GM19397 (cell line): ENCODE measurements around the gene ATP1B3.
"Not testable (repeated sequence)": the region's sequence is repeated elsewhere in the genome, so short reads cannot be mapped to it uniquely, and the experiment has no call there.

Source experiments
- ATAC-seq: cut with Tn5 transposase; IDR thresholded peaks from one replicate; pipeline ENCODE4 v1.9.1; 2021; ENCODE audit warnings: mild to moderate bottlenecking, moderate library complexity; ENCODE audit not compliant: unreplicated experiment

ATP1B3 gene

DNA sequence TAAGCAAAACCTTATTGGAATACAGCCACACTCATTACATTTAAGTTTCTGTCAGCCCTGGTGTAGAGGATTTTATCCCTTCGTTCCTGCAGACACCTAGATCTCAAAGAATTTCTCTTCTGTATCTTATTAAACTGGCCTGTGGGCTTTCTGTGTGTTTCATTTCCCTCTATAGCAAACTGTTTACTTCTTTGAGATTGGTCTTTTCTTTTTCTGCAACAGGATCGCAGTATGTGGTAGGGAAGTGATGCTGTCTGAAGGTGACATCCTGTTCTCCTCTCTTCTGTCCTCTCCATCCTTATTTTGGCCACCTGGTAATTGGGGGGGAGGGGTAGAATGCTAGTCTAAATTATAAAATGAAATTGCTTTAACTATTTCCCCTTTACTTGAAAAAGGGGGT lies 25.5 kb downstream of the ATP1B3 start:
- no peak for ATAC-seq

DNA sequence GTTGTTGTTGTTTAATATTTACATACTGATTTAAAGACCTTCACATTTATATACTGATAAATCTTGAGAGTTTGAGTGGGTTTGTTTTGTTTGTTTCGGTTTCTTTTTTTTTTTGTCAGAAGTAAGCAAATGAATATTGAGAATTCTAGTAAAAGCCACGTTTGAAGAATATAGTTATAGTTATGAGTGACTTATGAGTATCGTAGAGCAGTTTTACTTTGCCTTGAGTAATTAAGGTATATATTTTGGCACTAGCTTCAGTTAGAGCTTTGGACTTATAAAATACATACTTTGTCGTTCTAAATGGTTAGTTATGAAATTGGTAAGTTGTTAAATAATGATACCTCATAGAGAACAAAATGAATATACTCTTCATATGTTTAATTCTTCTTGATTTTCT lies 27.8 kb downstream of the ATP1B3 start:
- no peak for ATAC-seq

DNA sequence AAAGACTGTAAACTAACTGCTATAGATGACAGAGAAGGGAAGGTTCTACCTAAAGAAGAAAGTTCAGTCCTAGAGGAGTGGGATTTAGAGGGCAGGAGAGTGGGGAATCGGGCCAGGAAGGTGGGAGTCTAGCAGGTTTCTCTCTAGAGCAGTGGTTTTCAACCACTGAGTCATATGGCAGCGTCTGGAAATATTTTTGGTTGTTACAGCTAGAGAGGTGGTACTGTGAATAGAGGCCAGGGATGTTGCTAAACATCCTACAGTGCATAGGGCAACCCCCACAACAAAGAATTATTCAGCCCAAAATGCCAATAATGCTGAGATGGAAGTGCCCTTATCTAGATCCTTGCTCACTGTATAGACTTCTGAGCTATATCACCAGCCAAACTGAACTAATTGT lies 28.7 kb downstream of the ATP1B3 start:
- no peak for ATAC-seq

DNA sequence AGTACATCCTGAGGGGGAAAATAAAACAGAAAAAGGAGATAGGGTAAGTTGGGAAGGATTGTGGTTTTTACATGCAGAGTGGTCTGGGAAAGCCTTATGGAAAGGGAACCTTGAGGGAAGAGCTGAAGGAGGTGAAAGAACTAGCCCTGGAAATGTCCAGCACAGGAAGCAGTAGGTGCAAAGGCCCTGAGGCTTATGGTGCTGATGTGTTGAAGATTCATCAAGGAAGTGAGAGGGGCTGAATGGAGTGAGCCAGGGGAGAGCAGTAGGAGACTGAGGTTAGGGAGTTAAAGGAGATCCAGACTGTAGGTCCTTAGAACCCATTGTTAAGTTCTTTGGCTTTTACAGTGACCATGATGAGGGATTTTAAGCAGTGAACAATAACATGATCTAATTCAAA lies 33.0 kb downstream of the ATP1B3 start:
- ATAC-seq, result no peak

DNA sequence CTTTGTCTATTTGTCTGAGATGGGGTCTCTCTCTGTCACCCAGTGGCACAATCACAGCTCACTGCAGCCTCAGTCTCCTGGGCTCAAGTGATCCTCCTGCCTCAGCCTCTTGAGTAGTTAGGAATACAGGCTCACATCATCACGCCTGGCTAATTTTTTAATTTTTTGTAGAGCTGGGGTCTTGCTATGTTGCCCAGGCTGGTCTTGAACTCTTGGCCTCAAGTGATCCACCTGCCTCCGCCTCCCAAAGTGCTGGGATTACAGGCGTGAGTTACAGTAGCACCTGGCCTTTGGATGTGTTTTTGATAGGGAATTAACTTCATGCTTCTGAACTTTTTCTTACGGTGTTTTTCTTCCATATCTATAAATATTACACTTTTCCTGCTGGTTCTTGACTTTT lies 33.5 kb downstream of the ATP1B3 start:
- ATAC-seq, result not testable (repeated sequence)

DNA sequence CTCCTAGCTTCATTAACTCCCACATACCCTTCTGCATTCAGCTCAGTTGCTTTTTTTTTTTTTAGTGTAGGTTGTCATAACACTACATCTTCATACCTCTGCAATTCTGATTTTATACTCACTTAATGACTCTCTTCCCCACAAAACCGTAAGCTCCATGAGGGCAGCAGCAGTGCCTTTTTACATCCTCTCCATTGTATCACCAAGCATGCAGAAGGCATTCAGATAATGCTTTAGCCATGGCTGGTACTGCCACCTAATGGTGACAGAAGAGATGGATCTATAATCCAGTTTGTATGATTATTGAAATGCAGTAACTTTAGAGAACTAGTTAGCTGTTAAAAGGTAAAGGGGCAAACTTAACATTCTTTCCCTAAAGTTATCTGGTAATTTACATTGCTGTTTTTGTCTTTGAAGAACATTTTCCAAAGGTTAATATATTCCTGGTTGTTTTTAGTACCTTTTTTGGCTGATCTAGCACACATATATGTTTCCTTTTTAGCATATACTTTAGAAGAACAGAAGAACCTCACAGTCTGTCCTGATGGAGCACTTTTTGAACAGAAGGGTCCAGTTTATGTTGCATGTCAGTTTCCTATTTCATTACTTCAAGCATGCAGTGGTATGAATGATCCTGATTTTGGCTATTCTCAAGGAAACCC lies 36.8 kb downstream of the ATP1B3 start:
- ATAC-seq, result no peak

DNA sequence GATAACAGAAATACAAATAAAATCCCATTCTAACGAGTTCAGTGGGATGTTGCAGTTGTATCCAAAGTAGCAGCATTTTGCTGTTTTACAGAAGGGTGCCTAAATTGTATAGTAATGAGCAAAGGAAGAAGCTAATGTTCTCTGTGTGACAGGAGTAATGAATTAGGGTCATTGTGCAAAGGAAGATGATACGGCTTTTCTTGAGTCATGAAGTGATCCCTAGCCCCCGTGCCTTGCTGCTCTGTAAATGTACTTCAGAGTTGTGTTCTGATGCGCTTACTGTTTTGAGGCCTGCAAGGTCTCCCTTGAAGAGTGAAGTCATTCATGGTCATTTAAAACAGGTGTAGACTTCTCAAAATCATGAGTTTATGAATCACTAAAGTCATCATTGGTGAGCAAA lies 37.9 kb downstream of the ATP1B3 start:
- no peak for ATAC-seq

DNA sequence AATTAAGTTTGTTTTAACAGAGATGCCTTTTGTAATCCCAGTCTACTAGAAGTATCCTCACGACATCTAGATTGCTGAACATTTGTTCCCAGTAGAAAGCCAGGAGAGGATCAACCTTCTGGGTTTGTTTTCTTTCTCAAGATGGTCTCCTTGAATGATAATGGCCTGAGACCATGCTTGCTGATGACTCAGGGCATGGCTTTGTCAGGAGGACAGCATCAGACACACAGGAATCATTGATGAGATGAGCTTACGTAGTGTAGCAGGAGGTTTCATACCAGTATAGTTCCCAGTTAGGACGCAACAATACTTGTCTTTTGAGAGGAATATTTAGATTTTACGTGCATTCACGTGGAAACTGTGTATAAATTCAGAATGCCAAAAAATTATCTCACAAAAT lies 38.6 kb downstream of the ATP1B3 start:
- no peak for ATAC-seq

DNA sequence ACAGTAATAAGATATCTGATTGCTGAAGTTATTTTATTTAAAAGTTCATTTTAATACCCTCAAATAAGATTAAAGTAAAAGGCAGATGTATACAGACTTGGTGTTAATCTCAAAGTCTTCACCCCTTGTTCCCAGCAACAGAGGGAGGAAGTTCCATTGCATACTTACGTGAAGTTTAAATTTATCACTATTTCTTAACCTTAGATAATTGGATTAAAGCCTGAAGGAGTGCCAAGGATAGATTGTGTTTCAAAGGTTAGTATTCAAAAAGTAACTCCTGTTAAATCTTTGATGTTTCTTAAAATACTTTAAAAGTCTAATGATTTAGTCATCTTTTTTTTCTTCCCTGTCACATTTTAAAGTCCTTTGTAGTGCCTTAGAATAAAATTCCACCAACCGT lies 39.3 kb downstream of the ATP1B3 start:
- ATAC-seq, result no peak

DNA sequence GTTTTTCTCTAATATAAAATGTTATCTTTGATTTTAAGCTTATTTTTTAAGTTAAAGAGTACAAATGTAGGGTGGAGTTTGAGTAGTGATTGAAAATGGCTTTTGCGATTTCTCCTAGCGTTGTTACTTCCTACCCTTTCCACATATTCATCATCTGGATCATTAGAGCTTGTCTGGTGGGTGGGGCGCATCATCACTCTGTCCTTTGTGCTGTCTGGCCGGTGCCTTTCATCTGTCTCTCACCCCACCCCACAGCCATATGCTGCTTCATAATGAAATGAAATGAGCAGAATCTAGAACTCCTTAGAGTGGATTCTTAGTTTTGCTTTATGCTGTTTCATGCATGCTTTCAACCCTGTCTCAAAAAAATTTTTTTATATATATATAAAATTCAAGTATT lies 44.3 kb downstream of the ATP1B3 start:
- ATAC-seq, result no peak

DNA sequence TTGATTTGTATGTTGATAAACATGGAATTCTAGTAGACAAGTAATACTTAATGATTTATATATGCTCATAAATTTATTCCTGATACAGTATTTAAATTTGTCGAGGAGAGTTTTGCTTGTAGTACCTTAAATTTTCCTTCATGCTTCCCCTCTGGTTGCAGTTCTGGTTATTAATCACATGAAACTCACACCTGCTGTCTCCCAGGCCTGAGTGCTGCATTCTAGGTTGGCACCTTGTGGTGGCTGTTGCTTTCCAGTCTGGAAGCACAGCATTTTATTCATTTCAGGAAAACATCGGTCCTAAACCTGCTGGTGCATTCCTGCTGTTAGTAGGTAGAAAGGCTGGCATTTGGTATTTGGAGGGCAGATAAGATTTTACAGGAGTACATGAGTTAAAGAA lies 44.9 kb downstream of the ATP1B3 start:
- ATAC-seq, result no peak

DNA sequence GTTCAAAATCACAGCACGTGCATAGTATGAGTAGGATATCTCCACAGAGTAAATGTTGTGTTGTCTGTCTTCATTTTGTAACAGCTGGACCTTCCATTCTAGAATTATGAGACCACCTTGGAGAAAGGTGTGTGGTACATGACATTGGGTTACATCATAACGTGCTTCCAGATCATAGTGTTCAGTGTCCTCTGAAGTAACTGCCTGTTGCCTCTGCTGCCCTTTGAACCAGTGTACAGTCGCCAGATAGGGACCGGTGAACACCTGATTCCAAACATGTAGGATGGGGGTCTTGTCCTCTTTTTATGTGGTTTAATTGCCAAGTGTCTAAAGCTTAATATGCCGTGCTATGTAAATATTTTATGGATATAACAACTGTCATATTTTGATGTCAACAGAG lies 49.2 kb downstream of the ATP1B3 start:
- ATAC-seq, result not testable (repeated sequence)

DNA sequence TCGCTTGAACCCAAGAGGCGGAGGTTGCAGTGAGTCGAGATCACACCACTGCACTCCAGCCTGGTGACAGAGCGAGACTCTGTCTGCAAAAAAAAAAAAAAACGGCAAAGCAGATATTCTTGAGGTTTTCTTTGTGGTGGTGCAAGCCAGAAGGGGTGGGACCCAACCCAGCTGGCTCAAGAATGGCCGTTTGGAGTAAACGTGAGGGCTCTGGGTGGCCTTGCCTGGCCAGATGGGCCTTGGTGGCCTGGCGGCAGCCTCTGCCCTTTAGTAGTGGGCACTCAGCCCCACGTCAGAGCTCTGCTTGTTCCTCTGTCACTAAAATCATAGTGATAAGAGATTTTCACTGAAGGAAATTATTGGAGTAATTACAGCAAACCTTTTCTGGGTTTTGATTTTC lies 50.5 kb downstream of the ATP1B3 start:
- ATAC-seq, result no peak

DNA sequence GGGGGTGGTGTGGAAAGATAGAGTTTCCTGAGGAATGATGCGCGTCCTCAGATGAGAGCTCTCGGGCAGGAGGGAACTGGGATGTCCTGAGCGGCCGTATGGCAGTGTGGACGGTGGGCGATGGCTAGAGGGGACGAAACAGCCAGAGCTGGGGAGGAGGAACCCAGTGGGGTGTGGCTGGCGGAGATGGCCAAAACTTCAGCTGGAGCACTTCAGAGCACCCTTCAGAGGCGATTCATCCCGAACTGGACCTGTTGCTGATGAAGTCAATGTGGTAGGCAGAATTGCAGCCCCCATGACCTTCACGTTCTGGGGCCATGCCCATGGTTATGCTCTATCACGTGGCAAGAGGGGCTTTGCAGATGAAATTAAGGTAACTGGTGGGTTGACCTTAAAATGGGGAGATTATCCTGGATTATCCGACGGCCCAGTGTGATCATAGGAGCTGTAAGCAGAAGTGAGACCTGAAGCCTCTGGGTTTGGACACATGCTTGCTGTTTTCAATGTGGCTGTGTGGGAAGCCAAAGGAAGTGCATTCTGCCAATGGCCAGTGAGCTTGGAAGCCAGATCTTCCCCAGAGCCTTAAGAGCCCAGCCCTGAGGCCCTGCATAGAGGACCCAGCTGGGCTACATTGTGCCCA lies 52.3 kb downstream of the ATP1B3 start:
- no peak for ATAC-seq

DNA sequence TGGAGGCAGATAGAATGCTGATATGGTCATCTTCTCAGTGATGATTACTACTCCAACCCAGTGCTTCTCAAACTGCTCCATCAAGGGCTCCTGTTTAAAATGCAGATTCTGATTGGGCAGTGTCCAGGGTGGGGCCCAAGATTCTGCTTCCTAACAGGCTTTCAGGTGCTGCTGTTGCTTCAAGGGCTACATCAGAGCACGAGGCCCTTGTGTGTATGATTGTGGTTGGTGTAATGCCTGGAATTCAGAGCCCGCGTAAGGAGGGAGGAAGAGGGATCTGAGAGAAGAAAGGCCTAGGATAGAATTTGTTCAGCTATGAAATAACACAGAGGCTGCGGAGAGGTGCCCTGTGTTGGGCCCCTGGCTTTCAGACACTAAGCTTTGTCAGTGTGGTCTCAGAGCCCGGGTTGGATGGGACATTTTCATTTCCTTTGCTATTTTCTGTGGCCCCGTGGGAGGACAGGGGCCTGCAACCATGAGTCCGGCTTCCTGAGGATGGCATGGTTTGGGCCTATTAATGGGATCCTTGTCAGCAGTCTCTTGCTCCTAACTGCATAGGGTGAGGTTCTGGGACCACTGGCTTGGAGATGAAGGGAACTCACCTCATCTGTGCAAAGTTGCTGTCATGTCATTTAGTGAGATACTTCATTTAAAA lies 53.0 kb downstream of the ATP1B3 start:
- ATAC-seq, result no peak

DNA sequence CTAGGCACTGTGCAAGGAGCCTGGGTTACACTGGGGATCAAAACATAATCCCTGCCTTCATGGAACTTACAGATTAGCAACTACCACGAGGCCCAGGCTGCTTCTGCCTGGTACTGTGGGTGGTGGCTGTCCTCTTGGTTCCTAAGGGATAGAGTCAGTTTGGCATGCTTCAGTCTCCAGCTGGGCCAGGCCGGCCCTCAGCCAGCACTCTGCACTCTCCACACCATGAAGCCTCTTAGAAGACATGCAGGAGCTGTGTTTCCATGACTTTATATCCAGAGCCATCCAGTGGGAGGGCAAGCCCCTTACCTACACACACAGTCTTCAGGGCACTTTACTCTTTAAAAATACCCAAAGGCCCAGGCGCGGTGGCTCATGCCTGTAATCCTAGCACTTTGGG lies 54.4 kb downstream of the ATP1B3 start:
- ATAC-seq, result no peak

DNA sequence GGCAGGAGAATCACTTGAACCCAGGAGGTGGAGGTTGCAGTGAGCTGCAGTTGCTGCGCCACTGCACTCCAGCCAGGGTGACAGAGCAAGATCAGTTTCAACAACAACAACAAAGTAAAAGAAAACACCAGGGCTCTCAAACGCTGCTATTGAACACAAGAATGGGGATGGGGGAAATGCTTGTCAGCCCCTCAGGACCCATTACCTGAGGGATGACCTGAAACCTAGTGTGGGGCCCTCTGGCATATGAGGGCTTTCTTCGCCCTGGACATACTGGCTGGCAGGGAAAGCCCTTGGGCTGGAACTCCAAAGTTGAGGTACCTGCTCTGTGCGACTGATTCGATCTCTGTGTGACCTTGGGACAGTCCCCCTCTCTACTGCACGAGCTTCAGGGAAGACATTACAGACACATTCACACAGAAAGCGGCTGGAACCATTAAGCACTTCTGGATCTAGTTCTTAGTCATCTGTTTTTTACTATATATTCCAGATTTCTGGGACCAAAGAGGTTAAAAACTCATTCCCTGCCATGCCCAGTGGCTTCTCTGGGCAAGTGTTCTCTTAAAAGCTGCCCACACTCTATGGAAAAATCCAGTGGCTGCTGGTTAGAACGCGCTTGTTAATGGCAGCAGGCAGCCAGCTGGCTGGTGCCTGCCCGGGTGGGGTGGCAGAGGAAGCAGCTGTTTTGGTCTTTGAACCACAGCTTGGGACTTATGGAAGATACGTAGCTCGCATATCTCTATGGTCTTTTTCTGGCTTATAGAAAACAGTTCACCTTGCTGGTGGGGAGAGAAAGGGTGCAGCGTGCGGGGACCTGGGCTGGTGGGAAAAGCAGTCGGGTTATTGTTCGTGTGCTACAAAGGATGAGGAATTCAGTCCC lies 57.2 kb downstream of the ATP1B3 start:
- ATAC-seq, result no peak

DNA sequence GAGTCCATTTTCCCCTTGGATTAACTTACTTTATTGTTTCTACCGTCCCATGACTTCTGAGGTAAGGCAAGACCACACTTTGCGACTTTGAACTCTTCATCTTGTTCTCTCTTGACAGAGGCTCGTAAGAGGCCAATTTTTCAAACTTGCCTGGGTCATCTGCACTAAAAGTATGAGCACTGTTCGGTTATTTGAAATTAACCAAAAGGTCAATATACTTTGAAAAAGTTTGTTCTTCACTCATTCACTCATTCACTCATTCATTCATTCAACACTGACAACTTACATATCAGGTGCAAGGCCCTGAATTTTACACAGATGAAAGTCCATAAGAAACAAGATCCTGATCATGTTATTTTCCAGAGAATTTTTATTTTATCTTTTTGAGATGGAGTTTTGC lies 57.9 kb downstream of the ATP1B3 start:
- ATAC-seq, result no peak

DNA sequence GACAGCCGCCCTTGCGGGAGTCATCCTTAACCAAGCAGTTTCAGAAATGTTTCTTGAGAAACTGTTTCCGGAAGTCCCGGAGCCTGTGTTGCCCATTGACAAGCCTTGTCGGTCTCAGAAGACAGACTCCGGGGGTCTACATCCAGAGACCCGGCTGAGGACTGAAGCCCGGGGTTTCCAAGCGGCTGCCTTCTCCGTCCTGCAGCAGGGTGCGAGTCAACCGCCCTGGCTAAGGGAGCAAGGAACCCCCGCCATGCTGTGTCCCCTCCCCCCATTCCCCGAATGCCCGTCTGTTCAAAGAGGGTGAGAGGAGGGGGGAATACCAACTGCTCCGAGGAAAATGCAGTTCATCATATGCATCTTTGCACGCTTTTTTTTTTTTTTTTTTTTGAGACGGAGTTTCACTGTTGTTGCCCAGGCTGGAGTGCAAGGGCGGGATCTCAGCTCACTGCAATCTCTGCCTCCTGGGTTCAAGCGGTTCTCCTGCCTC lies 61.6 kb downstream of the ATP1B3 start:
- no peak for ATAC-seq

DNA sequence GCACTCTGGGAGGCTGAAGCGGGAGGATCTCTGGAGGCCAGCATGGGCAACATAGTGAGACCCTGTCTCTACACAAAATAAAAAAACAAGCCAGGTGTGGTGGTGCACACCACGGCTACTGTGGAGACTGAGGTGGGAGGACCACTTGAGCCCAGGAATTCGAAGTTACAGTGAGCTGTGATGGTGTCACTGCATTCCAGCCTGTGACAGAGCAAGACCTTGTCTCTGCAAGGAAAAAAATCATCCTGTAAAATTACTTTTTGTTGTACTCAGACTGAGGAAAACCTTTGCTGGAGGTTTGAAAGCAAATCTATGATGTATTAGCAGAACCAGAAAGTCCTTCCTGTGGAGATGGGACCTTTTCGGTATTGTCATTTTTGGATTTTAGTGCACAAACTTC lies 63.3 kb downstream of the ATP1B3 start:
- ATAC-seq, result no peak

DNA sequence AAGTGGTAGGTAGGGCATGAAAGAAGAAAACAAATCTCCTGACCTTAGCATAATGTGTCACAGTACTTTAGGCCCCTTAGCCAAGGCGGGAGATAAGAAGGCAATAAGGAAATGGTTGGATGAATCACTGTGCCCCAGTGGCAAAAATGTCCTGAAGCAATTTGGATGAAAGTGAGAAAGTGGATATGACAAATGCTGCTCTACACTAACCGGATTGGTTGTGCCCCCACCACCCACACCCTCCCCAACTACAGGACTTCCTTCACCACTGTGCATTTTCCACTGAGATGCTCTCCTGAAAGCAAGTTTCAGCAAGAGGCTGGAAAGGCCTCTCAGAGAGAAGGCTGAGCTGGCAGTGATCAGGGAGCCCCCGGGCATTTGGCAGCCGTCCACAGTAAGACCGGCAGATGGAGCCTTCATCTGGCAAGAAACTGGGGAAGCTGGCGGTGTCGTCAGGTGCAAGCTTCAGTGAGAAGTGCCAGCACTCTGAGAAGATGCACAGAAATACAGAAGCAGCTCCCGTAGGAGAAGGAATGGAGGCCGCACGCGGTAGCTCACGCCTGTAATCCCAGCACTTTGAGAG lies 63.8 kb downstream of the ATP1B3 start:
- no peak for ATAC-seq
